Measurements from ENCODE around the gene PERM1. TPM values are rescaled to one million over a fixed set of nuclear protein-coding genes. Genes with fewer than 3 reads are reported as not detected.

The PERM1 gene
- total RNA-seq, 1 experiment from 2014 or later = not detected

DNA sequence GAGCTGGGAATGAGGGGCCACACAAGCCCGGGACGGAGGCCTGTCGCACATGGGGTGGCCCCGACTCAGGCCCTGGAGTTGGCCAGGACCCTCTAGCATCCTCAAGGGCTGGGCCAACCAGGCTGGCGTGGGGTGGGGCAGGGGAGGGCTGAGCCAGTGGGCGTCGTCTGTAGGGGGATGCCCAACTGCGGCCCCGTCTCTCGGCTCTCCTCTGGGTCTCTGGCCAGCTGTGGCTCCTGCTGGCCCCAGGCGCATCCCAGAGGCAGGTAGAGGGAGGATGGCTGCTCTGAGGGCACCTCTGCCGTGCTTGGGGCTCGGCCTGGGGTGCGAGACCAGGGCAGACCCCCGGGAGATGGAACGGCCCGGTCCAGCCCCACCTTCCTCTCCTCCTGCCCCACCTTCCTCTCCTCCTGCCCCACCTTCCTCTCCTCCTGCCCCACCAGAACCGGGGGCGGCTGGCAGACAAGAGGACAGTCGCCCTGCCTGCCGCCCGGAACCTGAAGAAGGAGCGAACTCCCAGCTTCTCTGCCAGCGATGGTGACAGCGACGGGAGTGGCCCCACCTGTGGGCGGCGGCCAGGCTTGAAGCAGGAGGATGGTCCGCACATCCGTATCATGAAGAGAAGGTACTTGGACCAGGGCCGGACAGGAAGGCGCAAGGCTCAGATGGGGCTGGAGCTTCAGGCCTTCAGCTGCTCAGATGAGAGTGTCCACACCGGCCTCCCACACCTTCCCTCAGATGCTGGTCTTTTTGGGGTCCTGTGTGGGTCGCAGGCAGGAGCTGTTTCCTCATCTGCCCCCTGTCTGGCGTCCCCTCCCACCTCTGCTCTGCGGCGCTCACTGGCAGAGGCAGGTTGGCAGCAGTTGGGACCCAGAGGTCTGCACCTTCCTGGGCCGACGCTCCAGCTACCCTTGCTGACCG is 51.9 kb downstream of the PERM1 start:
- TF ChIP-seq, protein P1, sequence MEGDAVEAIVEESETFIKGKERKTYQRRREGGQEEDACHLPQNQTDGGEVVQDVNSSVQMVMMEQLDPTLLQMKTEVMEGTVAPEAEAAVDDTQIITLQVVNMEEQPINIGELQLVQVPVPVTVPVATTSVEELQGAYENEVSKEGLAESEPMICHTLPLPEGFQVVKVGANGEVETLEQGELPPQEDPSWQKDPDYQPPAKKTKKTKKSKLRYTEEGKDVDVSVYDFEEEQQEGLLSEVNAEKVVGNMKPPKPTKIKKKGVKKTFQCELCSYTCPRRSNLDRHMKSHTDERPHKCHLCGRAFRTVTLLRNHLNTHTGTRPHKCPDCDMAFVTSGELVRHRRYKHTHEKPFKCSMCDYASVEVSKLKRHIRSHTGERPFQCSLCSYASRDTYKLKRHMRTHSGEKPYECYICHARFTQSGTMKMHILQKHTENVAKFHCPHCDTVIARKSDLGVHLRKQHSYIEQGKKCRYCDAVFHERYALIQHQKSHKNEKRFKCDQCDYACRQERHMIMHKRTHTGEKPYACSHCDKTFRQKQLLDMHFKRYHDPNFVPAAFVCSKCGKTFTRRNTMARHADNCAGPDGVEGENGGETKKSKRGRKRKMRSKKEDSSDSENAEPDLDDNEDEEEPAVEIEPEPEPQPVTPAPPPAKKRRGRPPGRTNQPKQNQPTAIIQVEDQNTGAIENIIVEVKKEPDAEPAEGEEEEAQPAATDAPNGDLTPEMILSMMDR (IDR thresholded peaks at IDR 0.05; ENCODE audit: unreplicated experiment) = no peak
- Mint-ChIP-seq H3K4me1 (ENCODE audit: insufficient read depth, unreplicated experiment) (no peaks in the 10 kb centered on the region), H3K36me3 (ENCODE audit: insufficient read depth, unreplicated experiment) (no peaks in the 10 kb centered on the region), H3K4me3 (ENCODE audit: unreplicated experiment) (no peak overlapping the region), H3K9me3 (ENCODE audit: unreplicated experiment) (no peaks in the 10 kb centered on the region), H3K27me3 (ENCODE audit: insufficient read depth, unreplicated experiment) (peaks cover 46% of the 10 kb centered on the region), H3K27ac (ENCODE audit: low read depth, unreplicated experiment) (no peak overlapping the region)
- DNase-seq (ENCODE audit: unreplicated experiment) = no peak
- no TSS peak for BruUV-seq (replicated peaks)
- ChIA-PET POLR2A (interaction anchor here (0.8 to 1.2 kb wide), 2 partner anchors 9 to 13 kb away, joined by 3 read pairs; no protein-coding TSS in a partner anchor), CTCF (interaction anchor here (3.2 kb wide), 1 partner anchor 8 kb away, joined by 18 read pairs; no protein-coding TSS in a partner anchor)
- intact Hi-C loops (cut with micrococcal nuclease) = no loop called here

DNA sequence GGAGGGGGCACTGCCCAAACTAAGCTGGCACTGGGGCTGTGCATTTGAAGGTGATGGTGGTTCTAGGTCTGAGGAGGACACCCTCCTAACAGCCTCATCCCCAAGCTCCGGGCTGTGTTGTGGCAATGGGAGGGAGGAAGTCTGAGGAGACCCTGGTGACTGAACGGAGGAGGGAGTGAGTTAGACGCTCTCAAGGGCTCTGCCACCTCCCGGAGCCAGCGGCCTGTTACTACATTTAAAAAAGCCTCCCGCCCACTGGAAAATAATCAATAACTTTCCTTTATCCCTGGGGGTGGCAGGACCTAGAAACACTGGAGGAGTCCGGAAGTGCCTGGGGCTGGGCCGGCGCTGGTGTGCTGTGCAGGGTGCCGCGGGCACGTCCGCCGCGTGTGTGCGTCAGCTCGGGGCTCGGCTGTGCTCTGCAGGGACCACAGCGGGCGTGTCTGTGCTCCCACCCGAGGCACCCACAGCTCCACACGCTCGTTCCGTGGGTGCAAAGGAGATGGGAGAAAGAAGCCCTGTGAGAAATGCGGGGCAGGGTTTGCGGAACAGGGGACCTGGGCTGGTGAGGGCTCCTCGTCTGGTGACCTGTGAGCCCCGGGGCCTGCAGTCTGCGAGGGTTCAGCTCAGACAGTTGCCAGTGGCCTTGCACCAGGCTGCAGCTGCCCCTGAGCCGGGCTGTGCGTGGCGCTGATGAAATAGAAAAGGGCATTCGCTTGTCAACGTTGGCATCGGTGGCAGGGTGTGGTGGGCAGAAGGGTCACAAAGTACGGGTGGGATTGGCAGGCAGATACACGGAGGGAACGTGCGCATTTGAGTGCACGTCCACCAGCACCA is 52.9 kb downstream of the PERM1 start:
- ChIA-PET POLR2A (interaction anchor here (1.2 kb wide), 1 partner anchor 8 kb away, joined by 3 read pairs; no protein-coding TSS in a partner anchor), CTCF (interaction anchor here (0.5 to 3.2 kb wide), 2 partner anchors 9 to 15 kb away, joined by 5 to 18 read pairs; no protein-coding TSS in a partner anchor)
- no peaks in the 10 kb centered on the region for H3K9me3 Mint-ChIP-seq (ENCODE audit: unreplicated experiment)
- DNase-seq (ENCODE audit: unreplicated experiment) = no peak
- no peak overlapping the region for H3K4me3 Mint-ChIP-seq (ENCODE audit: unreplicated experiment)
- intact Hi-C loops (cut with micrococcal nuclease) = no loop called here
- no peaks in the 10 kb centered on the region for H3K4me1 Mint-ChIP-seq (ENCODE audit: insufficient read depth, unreplicated experiment)
- TF ChIP-seq, protein P1 (IDR thresholded peaks at IDR 0.05; ENCODE audit: unreplicated experiment) = no peak
- peaks cover 39% of the 10 kb centered on the region for H3K27me3 Mint-ChIP-seq (ENCODE audit: insufficient read depth, unreplicated experiment)
- no TSS peak for BruUV-seq (replicated peaks)
- no peak overlapping the region for H3K27ac Mint-ChIP-seq (ENCODE audit: low read depth, unreplicated experiment)
- H3K36me3 Mint-ChIP-seq (ENCODE audit: insufficient read depth, unreplicated experiment) = no peaks in the 10 kb centered on the region

DNA sequence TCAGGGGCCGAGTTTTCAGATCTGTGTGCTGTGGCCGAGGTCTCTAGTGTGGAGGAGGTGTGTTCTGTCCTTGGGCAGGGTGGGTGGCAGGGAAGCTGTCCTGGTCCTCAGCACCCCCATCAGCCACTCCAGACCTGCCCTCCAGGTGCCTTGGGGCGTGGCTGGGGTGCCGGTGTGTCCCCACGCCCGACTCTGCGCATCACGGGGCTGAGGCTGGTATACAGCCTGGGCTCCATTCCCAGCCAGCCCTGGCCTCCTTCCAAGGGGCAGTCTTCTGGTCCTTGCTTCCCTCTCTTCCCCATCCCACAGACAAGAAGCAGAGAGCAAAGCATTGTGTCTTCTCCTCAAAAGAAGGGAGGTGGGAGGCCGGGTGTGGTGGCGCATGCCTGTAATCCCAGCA is 54.1 kb downstream of the PERM1 start:
- BruUV-seq (replicated peaks) = no TSS peak
- H3K4me1 Mint-ChIP-seq (ENCODE audit: insufficient read depth, unreplicated experiment) = no peaks in the 10 kb centered on the region
- no peak overlapping the region for H3K27ac Mint-ChIP-seq (ENCODE audit: low read depth, unreplicated experiment)
- no peak for DNase-seq (ENCODE audit: unreplicated experiment)
- H3K9me3 Mint-ChIP-seq (ENCODE audit: unreplicated experiment) = no peaks in the 10 kb centered on the region
- H3K36me3 Mint-ChIP-seq (ENCODE audit: insufficient read depth, unreplicated experiment) = no peaks in the 10 kb centered on the region
- no peak overlapping the region for H3K4me3 Mint-ChIP-seq (ENCODE audit: unreplicated experiment)
- ChIA-PET POLR2A (no interaction called here), CTCF (interaction anchor here (3.2 kb wide), 1 partner anchor 10 kb away, joined by 18 read pairs; no protein-coding TSS in a partner anchor)
- H3K27me3 Mint-ChIP-seq (ENCODE audit: insufficient read depth, unreplicated experiment) = peaks cover 33% of the 10 kb centered on the region
- TF ChIP-seq, protein P1 (IDR thresholded peaks at IDR 0.05; ENCODE audit: unreplicated experiment) = no peak
- intact Hi-C loops (cut with micrococcal nuclease) = no loop called here

DNA sequence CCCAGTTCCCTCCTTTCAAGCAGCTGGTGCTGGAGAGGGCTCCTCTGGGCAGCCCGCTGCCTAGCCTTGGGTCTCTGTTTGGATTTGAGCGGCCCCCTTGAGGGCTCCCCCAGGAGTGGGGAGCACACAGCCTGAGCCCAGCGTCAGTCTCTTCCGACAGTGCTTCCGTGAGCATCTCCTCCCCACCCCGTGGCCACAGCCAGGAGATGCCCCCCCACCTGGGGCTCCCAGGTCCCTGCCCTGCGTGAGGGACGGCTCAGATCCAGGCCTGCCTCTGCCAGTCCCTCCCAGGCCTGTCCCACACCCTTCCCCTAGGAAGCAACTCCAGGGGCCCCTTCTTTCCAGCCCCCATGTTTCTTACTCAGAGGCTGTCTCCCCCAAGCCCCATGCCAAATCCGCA is 54.7 kb downstream of the PERM1 start:
- intact Hi-C loops (cut with micrococcal nuclease) = no loop called here
- H3K9me3 Mint-ChIP-seq (ENCODE audit: unreplicated experiment) = no peaks in the 10 kb centered on the region
- no peaks in the 10 kb centered on the region for H3K36me3 Mint-ChIP-seq (ENCODE audit: insufficient read depth, unreplicated experiment)
- TF ChIP-seq, protein P1 (IDR thresholded peaks at IDR 0.05; ENCODE audit: unreplicated experiment) = no peak
- no peak overlapping the region for H3K27ac Mint-ChIP-seq (ENCODE audit: low read depth, unreplicated experiment)
- no TSS peak for BruUV-seq (replicated peaks)
- DNase-seq (ENCODE audit: unreplicated experiment) = no peak
- H3K27me3 Mint-ChIP-seq (ENCODE audit: insufficient read depth, unreplicated experiment) = peaks cover 36% of the 10 kb centered on the region
- POLR2A ChIA-PET = no interaction called here
- CTCF ChIA-PET = interaction anchor here (3.2 kb wide), 1 partner anchor 11 kb away, joined by 18 read pairs; no protein-coding TSS in a partner anchor
- no peak overlapping the region for H3K4me3 Mint-ChIP-seq (ENCODE audit: unreplicated experiment)
- no peaks in the 10 kb centered on the region for H3K4me1 Mint-ChIP-seq (ENCODE audit: insufficient read depth, unreplicated experiment)
